Skeletal muscle tissue (tissue), 4 donors: ENCODE measurements around the gene NDST3. TPM values are rescaled to one million over a fixed set of nuclear protein-coding genes. Genes with fewer than 3 reads are reported as not detected.
A peak's percentile ranks its signal among the peaks of the same experiment; 100 is the strongest.
"Not testable (repeated sequence)": the region's sequence is repeated elsewhere in the genome, so short reads cannot be mapped to it uniquely, and the experiment has no call there.

Experiments used
- H3K27ac ChIP-seq: one replicate; pipeline ENCODE4 v1.7.0; 2013; ENCODE audit warnings: mild to moderate bottlenecking, low read depth, low read length, inconsistent platforms
- H3K27me3 ChIP-seq, 3 donors: one replicate each; pipeline ENCODE4 v1.7.0; 2013; ENCODE audit warnings: low read length in 3 of 3; ENCODE audit not compliant: control insufficient read depth in 3 of 3, insufficient read depth in 3 of 3
- H3K36me3 ChIP-seq, 3 donors: one replicate each; pipeline ENCODE4 v1.7.0; 2013; ENCODE audit warnings: low read length in 3 of 3; ENCODE audit not compliant: control insufficient read depth in 3 of 3, insufficient read depth in 3 of 3
- H3K4me1 ChIP-seq, 3 donors: one replicate each; pipeline ENCODE4 v1.7.0; 2013; ENCODE audit warnings: low read length in 3 of 3, mild to moderate bottlenecking in 3 of 3; ENCODE audit not compliant: control insufficient read depth in 3 of 3, insufficient read depth in 3 of 3
- H3K4me3 ChIP-seq, 3 donors: one replicate each; pipeline ENCODE4 v1.7.0; 2013; ENCODE audit warnings: low read length in 3 of 3
- H3K9ac ChIP-seq, 3 donors: one replicate each; pipeline ENCODE4 v1.7.0; 2013; ENCODE audit warnings: low read length in 3 of 3, mild to moderate bottlenecking in 3 of 3, moderate library complexity in 2 of 3, low read depth in 1 of 3
- H3K9me3 ChIP-seq, 3 donors: one replicate each; pipeline ENCODE4 v1.7.0; 2013; ENCODE audit warnings: low read length in 3 of 3; ENCODE audit not compliant: control insufficient read depth in 3 of 3
- total RNA-seq: library from RNA; depleted of rRNA; stranded (reverse); fragments of >200 nt; gene quantifications from one replicate; pipeline ENCODE4 v1.2.3, GENCODE V29; 2014
- donor health status: Osteomylitis.

The NDST3 gene
- total RNA-seq, 1 donor from 2014 or later = under 0.01 TPM

- Histone ChIP-seq H3K27ac (no peak overlapping the region), H3K4me3 (no peak overlapping the region), H3K9ac (no peak overlapping the region), H3K27me3 (peaks cover 5 to 6% (median 6%) of the 10 kb centered on the region in 3 donors), H3K9me3 (no peaks in the 10 kb centered on the region), H3K36me3 (no peaks in the 10 kb centered on the region), H3K4me1 (no peaks in the 10 kb centered on the region)
Observed at GRCh38 chr4:118260309-118260708, 226.0 kb downstream of the NDST3 start.

GRCh38 chr4:118264096-118264495, 229.8 kb downstream of the NDST3 start:
- H3K36me3 ChIP-seq = no peaks in the 10 kb centered on the region
- no peak overlapping the region for H3K27ac ChIP-seq
- no peaks in the 10 kb centered on the region for H3K4me1 ChIP-seq
- peaks cover 5 to 6% (median 6%) of the 10 kb centered on the region in 3 donors for H3K27me3 ChIP-seq
- H3K4me3 ChIP-seq = no peak overlapping the region
- no peaks in the 10 kb centered on the region for H3K9me3 ChIP-seq
- H3K9ac ChIP-seq = no peak overlapping the region

GRCh38 chr4:118265312-118266144, 231.2 kb downstream of the NDST3 start:
- Histone ChIP-seq H3K9ac (no peak overlapping the region), H3K4me3 (peak overlapping the region; percentile 32 to 44 (median 41))

DNA sequence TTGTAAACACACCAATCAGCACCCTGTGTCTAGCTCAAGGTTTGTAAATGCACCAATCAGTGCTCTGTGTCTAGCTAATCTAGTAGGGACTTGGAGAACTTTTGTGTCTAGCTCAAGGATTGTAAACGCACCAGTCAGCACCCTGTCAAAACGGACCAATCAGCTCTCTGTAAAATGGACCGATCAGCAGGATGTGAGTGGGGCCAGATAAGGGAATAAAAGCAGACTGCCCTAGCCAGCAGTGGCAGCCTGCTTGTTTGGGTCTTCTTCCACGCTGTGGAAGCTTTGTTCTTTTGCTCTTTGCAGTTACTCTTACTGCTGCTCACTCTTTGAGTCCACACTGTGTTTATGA, 231.8 kb downstream of the NDST3 start:
- not testable (repeated sequence) for H3K36me3 ChIP-seq, H3K27me3 ChIP-seq, H3K9me3 ChIP-seq, H3K9ac ChIP-seq, H3K27ac ChIP-seq, H3K4me3 ChIP-seq, H3K4me1 ChIP-seq

More at GRCh38 chr4:118265312-118266144, 231.2 kb downstream of the NDST3 start:
- no peak overlapping the region for H3K27ac ChIP-seq
- peaks cover 5 to 6% (median 6%) of the 10 kb centered on the region in 3 donors for H3K27me3 ChIP-seq
- H3K4me1 ChIP-seq = no peaks in the 10 kb centered on the region
- no peaks in the 10 kb centered on the region for H3K9me3 ChIP-seq
- H3K36me3 ChIP-seq = no peaks in the 10 kb centered on the region

- no peak overlapping the region for H3K27ac ChIP-seq
- H3K36me3 ChIP-seq = no peaks in the 10 kb centered on the region
- peaks cover 5 to 6% (median 6%) of the 10 kb centered on the region in 3 donors for H3K27me3 ChIP-seq
- H3K9ac ChIP-seq = no peak overlapping the region
- H3K9me3 ChIP-seq = no peaks in the 10 kb centered on the region
- H3K4me3 ChIP-seq = no peak overlapping the region
- H3K4me1 ChIP-seq = no peaks in the 10 kb centered on the region
Observed at GRCh38 chr4:118268780-118269179, 234.5 kb downstream of the NDST3 start.

DNA sequence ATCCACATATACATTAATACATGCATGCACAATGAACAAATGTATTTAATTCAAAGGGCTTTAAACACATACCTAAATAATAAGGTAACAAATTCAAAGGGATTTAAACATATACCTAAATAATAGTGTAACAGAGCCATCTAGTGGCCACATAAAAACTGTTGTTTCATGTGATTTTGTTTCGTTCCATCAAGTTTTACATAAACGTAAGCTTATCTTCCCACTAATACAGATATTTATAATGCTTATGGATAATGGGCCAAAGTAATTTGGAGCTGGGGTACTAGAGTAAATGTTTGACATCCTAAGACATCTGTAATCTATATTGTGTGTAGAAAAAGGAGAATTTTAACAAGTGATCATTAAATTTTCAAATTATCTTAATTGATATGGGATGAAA, 236.2 kb downstream of the NDST3 start:
- Histone ChIP-seq H3K27ac (no peak overlapping the region), H3K9ac (no peak overlapping the region), H3K4me1 (no peaks in the 10 kb centered on the region), H3K9me3 (no peaks in the 10 kb centered on the region), H3K36me3 (no peaks in the 10 kb centered on the region), H3K27me3 (no peaks in the 10 kb centered on the region), H3K4me3 (no peak overlapping the region)

DNA sequence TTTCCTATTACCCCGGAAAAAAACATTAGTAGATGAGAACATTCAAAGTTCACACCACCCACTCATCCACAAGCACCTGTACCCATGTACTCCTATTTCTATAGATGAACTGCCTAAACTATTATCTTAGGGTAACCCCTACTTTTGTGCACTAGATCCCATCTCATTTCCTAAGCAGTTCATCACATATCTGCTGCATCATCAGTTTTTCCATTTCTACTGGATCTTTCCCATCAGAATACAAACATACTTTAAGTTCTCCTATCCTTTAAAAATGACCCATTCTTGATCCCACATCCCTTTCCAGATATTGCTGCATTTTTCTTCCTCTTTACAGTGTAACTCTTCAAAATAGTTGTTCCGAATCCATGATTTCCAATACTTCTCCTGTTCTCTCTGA, 237.5 kb downstream of the NDST3 start:
- no peak overlapping the region for H3K9ac ChIP-seq
- H3K9me3 ChIP-seq = no peaks in the 10 kb centered on the region
- no peaks in the 10 kb centered on the region for H3K4me1 ChIP-seq
- H3K27ac ChIP-seq = no peak overlapping the region
- H3K4me3 ChIP-seq = no peak overlapping the region
- no peaks in the 10 kb centered on the region for H3K36me3 ChIP-seq
- H3K27me3 ChIP-seq = no peaks in the 10 kb centered on the region

DNA sequence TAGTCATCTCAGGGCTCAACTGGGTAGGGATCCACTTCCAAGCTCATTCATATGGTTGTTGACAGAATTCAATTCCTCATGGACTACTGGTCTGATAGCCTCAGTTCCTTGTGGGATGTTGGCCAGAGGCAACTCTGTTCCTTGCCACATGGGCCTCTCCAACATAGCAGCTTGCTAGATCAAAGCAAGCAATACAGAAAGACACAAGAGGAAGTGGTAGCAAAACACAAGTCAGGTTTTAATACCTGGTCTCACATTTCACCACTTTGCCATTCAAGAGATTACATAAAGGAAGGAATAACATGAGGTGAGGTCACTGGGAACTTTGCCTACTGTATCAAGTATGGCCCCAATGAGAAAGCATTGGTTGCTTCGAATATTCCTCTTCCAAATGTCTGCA, 239.4 kb downstream of the NDST3 start:
- Histone ChIP-seq H3K4me1 (no peaks in the 10 kb centered on the region), H3K27me3 (no peaks in the 10 kb centered on the region), H3K27ac (no peak overlapping the region), H3K4me3 (no peak overlapping the region), H3K9me3 (no peaks in the 10 kb centered on the region), H3K9ac (no peak overlapping the region), H3K36me3 (no peaks in the 10 kb centered on the region)

DNA sequence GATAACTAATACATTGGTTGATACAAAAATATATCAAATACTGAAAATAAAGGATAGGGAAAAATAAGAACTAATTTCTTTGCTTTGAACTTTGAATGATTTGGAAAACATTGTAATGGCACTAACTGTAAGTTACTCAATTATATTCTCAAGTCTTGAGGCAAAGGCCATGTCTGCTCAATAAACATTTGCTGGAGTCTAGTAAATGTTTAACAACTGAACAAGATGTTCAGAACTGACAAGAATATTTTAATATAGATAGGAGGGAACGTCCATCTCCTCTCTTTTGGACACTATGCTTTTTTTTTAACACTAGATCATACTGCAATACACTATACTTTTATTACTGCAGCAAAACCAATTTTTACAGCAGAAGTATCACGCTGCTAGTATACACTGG, 242.3 kb downstream of the NDST3 start:
- Histone ChIP-seq H3K9ac (no peak overlapping the region), H3K9me3 (no peaks in the 10 kb centered on the region), H3K4me3 (no peak overlapping the region), H3K27me3 (no peaks in the 10 kb centered on the region), H3K4me1 (peaks cover 13 to 19% (median 17%) of the 10 kb centered on the region in 3 donors), H3K36me3 (peaks cover 0 to 3% (median 2%) of the 10 kb centered on the region in 3 donors), H3K27ac (no peak overlapping the region)

DNA sequence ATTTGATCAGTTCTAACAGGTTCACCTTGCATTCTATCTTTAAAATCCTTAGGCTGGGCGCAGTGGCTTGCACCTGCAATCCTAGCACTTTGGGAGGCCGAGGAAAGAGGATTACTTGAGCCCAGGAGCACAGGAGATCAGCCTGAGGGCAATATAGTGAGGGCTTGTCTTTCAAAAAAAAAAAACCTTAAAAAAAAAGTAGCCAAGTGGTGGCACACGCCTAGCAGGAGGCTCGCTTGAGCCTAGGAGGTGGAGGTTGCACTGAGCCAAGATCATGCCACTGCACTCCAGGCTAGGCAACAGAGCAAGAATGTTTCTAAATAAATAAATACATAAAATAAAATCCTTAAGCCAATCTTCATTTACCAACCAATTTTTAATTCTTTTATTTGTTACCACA, 243.0 kb downstream of the NDST3 start:
- H3K9me3 ChIP-seq = no peaks in the 10 kb centered on the region
- H3K27me3 ChIP-seq = no peaks in the 10 kb centered on the region
- H3K27ac ChIP-seq = no peak overlapping the region
- no peak overlapping the region for H3K4me3 ChIP-seq
- no peak overlapping the region for H3K9ac ChIP-seq
- peaks cover 17 to 25% (median 17%) of the 10 kb centered on the region in 3 donors for H3K4me1 ChIP-seq
- peaks cover 0 to 3% (median 2%) of the 10 kb centered on the region in 3 donors for H3K36me3 ChIP-seq
